Ishikawa (cell line): ENCODE results near the gene FAM186B.

Source experiments
- CREB1 ChIP-seq: IDR thresholded peaks from 2 replicates; pipeline ENCODE4 v1.6.1; 2012; ENCODE audit warnings: low read depth
- EP300 ChIP-seq: IDR thresholded peaks from 2 replicates; pipeline ENCODE4 v1.6.1; 2012; ENCODE audit warnings: borderline replicate concordance
- TAF1 ChIP-seq: IDR thresholded peaks from 2 replicates; pipeline ENCODE4 v1.6.1; 2012; ENCODE audit warnings: low read depth, mild to moderate bottlenecking
- ZBTB7A ChIP-seq: IDR thresholded peaks from 2 replicates; pipeline ENCODE4 v1.6.1; 2012; ENCODE audit warnings: low read depth
- TF ChIP-seq, protein P1 (sequence below): IDR thresholded peaks from 2 replicates; pipeline ENCODE4 v1.6.1; 2012

DNA sequence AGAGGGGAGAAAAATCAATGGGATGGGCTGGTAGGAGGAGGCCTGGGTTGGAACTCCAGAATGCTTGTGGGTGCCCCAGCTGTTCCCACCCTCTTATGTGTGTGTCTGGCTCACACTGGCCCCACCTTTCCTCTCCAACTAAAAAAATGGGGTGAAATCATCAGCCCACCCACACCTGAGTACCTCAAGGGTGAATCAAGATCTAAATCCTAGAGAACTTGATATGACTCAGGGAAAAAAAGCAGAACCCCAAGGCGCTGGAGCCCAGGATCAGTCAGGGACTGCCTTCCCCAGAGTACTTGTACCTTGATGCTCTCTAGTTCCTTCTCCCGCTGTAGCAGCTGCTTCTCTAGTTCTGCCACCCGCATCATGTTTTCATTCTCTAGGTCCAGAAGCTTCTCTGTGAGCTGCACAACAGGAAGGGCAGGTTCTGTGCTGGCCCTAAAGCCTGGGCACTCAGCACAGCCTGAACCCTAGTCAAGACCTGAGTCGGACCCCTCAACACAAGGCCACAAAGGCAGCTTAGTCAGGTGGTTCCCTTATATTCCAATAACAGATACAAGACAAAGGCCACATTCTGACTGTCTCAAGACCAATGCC, 47.6 kb upstream of the FAM186B start:
- TF ChIP-seq EP300 (no peak), TAF1 (no peak), ZBTB7A (no peak), CREB1 (no peak)
- TF ChIP-seq, protein P1, sequence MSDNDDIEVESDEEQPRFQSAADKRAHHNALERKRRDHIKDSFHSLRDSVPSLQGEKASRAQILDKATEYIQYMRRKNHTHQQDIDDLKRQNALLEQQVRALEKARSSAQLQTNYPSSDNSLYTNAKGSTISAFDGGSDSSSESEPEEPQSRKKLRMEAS = no peak
